Epithelial cell of proximal tubule (primary cell): ENCODE data around the gene AP1B1. TPM values are rescaled to one million over a fixed set of nuclear protein-coding genes. Genes with fewer than 3 reads are reported as not detected.
"Not testable (repeated sequence)": the region's sequence is repeated elsewhere in the genome, so short reads cannot be mapped to it uniquely, and the experiment has no call there.

Source experiments
- DNase-seq: peaks from one replicate; pipeline ENCODE4 v3.0.0-alpha.2; 2011; ENCODE audit warnings: low read depth
- H3K4me3 ChIP-seq: 2 replicates; pipeline ENCODE4 v1.5.1; 2011; ENCODE audit warnings: low read depth, mild to moderate bottlenecking, low read length
- CTCF ChIP-seq: conservative IDR thresholded peaks from 2 replicates; pipeline ENCODE4 v1.5.1; 2012; ENCODE audit warnings: low read depth, mild to moderate bottlenecking, low read length
- total RNA-seq: library from RNA; depleted of rRNA; stranded (reverse); fragments of >200 nt; gene quantifications from 2 replicates; pipeline ENCODE4 v1.2.3, GENCODE V29; 2015

AP1B1 gene
- total RNA-seq, 1 donor from 2014 or later, result 50.3 TPM

DNA sequence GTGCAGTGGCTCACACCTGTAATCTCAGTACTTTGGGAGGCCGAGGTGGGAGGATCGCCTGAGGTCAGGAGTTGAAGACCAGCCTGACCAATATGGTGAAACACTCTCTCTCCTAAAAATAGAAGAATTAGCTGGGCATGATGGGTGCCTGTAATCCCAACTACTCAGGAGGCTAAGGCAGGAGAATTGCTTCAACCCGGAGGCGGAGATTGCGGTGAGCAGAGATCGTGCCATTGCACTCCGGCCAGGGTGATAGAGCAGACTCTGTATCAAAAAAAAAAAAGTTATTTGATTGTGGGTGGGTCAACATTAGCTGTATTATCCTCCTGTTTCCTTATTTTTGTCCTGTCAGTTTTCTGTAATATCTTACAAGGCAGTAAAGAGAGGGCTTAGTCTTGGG is 38.1 kb upstream of the AP1B1 start:
- no peak for DNase-seq
- H3K4me3 ChIP-seq, result no peak overlapping the region
- no peak for TF ChIP-seq CTCF

DNA sequence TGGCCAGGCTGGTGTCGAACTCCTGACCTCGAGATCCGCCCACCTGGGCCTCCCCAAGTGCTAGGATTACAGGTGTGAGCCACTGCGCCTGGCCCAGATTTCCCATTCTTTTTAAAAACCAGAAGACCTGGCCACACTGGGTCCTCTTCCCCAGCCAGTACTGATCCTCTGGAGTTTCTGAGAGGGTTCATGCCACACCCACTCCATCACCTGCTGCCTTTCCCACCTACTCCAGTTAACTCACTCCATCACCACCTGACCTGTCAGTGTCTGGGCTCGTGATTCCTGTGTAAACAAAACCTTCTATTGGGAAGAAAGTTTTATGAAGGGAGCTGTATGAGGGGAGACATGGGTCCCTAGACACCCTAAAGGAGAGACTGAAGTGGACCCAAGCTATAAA is 30.3 kb upstream of the AP1B1 start:
- H3K4me3 ChIP-seq, DNase-seq: not testable (repeated sequence)

DNA sequence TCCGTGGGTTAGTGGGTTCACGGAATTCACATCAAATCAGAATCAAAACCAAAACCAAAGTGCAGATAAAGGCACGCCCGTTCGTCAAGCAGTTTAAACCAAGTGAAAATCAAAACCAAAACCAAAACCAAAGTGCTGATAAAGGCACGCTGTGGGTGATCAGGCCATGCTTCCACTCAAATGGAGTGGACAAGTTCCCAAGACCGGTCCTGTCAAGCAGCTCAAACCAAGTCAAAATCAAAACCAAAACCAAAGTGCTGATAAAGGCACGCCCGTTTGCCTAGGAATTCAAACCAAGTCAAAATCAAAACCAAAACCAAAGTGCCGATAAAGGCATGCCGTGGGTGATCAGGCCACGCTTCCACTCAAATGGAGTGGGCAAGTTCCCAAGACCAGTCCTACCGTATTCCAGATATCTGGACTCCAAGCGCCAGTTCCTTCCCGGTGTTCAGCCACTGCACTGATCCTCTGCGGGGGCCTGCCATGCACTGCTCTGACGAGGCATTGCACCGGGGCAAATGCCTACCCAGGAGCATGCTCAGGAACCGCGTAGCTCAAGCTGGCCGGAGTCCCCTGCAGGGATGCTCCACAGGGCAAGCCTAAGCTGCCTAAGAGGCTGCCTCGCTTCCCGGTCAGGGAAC is 26.7 kb upstream of the AP1B1 start:
- not testable (repeated sequence) for DNase-seq
- H3K4me3 ChIP-seq, result peak overlapping the region; percentile 15

DNA sequence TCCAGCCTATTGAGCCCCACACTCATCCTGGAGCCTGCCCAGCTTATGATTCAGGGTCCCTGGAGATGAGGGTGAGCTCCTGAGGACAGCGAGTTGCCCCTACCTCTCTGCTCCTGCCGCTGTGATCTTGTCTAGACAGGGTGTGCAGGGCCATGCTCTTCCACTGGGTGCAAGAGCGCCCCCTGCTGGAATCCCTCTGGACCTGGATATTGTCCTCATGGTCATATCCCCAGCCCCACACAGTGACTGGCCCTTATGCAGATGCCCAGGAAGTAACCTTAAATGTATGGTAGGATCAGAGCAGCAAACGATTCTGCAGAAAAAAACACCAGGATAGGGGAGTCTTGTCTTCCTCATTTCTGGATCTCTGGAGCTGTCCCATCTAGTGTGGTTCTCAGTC is 24.4 kb upstream of the AP1B1 start:
- DNase-seq, H3K4me3 ChIP-seq: not testable (repeated sequence)
- TF ChIP-seq CTCF, result peak; percentile 55

DNA sequence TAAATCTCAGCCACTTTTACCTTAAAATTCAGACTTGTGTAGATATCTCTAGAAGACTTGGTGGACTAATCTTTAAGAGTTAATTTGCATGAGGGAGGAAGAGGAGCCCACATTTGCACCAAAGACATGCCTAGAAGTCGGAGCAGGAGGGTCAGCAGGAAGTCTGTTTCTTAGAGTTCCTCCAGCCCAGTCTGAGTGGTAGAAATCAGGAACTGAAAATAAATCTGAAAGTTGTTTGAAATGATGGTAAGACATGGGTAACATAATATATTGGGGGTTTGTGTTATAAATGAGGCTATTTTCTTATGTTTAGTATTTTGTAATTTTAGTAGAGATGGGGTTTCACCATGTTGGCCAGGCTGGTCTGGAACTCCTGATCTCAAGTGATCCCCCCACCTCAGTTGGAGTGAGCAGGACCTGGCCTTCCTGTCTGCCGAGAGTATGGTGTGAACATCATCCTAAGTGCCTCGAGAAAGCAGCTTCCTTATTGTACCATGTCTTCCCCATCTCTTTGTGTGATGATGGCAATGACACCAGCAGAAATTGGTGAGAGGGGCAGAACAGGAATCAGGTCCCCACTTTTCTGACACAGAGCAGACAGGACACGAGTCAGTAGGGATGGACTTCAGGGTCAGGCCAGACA is 23.3 kb upstream of the AP1B1 start:
- H3K4me3 ChIP-seq, DNase-seq: not testable (repeated sequence)

DNA sequence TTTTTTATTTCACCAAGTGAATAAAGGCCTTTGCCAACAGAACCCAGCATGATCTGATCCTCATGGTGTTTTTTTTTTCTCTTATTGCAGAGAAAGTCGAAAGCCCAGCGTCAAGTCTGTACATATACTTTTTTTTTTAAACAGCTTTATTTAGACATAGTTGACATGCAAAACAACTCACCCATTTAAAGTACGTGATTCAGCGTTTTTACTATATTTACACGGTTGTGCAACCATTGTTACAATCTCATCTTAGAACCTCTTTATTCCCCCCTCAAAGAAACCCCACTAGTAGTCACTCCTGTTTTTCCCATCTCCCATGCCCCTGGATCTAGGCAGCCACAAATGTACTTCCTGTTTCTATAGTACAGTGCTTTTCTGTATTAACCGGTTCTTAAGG is 20.6 kb upstream of the AP1B1 start:
- H3K4me3 ChIP-seq, result no peak overlapping the region
- DNase-seq, result no peak
- no peak for TF ChIP-seq CTCF

- DNase-seq, H3K4me3 ChIP-seq: not testable (repeated sequence)
Observed at GRCh38 chr22:29401538-29401937, 13.2 kb upstream of the AP1B1 start.

DNA sequence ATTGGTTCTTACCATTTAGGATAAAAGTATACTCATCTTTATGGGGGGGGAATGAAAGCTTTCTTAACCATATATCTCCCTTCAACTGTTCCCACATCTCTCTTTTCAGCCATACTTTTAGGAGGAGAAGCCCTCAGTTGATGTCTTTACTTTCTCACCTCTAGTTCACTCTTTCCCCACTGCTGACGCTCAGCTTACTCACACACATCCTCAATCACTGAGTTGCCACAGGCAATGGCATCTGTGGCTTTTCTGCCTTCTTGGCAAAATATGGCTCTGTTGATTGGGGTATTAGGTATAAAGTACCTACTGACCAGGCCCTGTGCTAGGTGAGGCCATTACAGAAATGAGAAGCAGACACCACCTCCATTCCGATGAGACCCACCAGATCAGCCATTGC is 12.2 kb upstream of the AP1B1 start:
- H3K4me3 ChIP-seq, result no peak overlapping the region
- no peak for TF ChIP-seq CTCF
- no peak for DNase-seq

DNA sequence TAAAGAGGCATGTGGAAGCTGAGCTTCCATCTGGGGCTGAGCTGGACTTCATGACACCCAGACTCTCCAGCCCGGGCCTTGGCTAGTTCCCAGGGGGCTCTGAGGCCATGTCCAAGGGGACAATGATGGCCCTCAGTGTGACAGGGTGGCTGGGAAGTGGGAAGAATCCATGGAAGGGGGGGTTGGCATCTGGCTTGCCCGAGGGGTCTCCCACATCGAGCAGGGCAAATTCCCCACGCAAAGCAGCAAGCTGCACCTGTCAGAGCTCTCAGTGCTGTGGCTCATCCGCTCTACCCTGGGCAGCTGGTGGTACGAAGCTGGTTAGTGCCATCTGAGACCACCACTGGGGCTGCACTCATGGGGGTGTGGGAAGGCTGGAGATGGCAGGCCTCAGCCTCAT is 9.4 kb upstream of the AP1B1 start:
- DNase-seq, result no peak
- no peak overlapping the region for H3K4me3 ChIP-seq
- TF ChIP-seq CTCF, result no peak
